ENCODE results near the gene ZNF672.

Gene ZNF672

GRCh38 chr1:248844526-248844925, 6.5 kb downstream of the ZNF672 start:
- no peak overlapping the region for H3K4me3 ChIP-seq (ENCODE audit: low read length)
- DNase-seq (ENCODE audit: low read depth) = no peak
- TF ChIP-seq CTCF (conservative IDR thresholded peaks at IDR 0.05; ENCODE audit: low read length) = no peak

GRCh38 chr1:248847181-248847955, 9.3 kb downstream of the ZNF672 start:
- no peak for TF ChIP-seq CTCF (conservative IDR thresholded peaks at IDR 0.05; ENCODE audit: low read length)
- DNase-seq (ENCODE audit: low read depth) = no peak
- H3K4me3 ChIP-seq (ENCODE audit: low read length) = no peak overlapping the region

GRCh38 chr1:248847956-248848561, 10.0 kb downstream of the ZNF672 start:
- DNase-seq (ENCODE audit: low read depth) = no peak
- no peak overlapping the region for H3K4me3 ChIP-seq (ENCODE audit: low read length)
- TF ChIP-seq CTCF (conservative IDR thresholded peaks at IDR 0.05; ENCODE audit: low read length) = no peak

GRCh38 chr1:248848602-248849001, 10.6 kb downstream of the ZNF672 start:
- no peak overlapping the region for H3K4me3 ChIP-seq (ENCODE audit: low read length)
- no peak for DNase-seq (ENCODE audit: low read depth)
- no peak for TF ChIP-seq CTCF (conservative IDR thresholded peaks at IDR 0.05; ENCODE audit: low read length)

- DNase-seq (ENCODE audit: low read depth) = no peak
- TF ChIP-seq CTCF (conservative IDR thresholded peaks at IDR 0.05; ENCODE audit: low read length) = no peak
- H3K4me3 ChIP-seq (ENCODE audit: low read length) = no peak overlapping the region
These were observed 11.1 kb downstream of the ZNF672 start for GRCh38 chr1:248849152-248849551.

- H3K4me3 ChIP-seq (ENCODE audit: low read length) = no peak overlapping the region
- DNase-seq (ENCODE audit: low read depth) = no peak
- no peak for TF ChIP-seq CTCF (conservative IDR thresholded peaks at IDR 0.05; ENCODE audit: low read length)
These were observed 11.6 kb downstream of the ZNF672 start for GRCh38 chr1:248849637-248850036.

- H3K4me3 ChIP-seq (ENCODE audit: low read length) = no peak overlapping the region
- no peak for TF ChIP-seq CTCF (conservative IDR thresholded peaks at IDR 0.05; ENCODE audit: low read length)
- no peak for DNase-seq (ENCODE audit: low read depth)
These were observed 12.1 kb downstream of the ZNF672 start for GRCh38 chr1:248850124-248850523.

All from AG10803 (cell line).